D721Med (cell line): ENCODE data around the gene COL26A1.

Experiments used
- DNase-seq: peaks from one replicate; pipeline ENCODE4 v3.0.0; 2011; ENCODE audit warnings: low spot score; ENCODE audit not compliant: insufficient read length
- FAIRE-seq: peaks from 2 replicates; lab custom pipeline; 2011; peaks lifted over from hg19 to GRCh38; lab: Jason Lieb, UNC
- TF ChIP-seq, protein P1 (sequence below): IDR thresholded peaks from 2 replicates; pipeline ENCODE4 v1.5.1; 2012; ENCODE audit warnings: mild to moderate bottlenecking, control low read depth; ENCODE audit not compliant: insufficient read depth; ENCODE audit errors: missing control alignments

COL26A1 gene

DNA sequence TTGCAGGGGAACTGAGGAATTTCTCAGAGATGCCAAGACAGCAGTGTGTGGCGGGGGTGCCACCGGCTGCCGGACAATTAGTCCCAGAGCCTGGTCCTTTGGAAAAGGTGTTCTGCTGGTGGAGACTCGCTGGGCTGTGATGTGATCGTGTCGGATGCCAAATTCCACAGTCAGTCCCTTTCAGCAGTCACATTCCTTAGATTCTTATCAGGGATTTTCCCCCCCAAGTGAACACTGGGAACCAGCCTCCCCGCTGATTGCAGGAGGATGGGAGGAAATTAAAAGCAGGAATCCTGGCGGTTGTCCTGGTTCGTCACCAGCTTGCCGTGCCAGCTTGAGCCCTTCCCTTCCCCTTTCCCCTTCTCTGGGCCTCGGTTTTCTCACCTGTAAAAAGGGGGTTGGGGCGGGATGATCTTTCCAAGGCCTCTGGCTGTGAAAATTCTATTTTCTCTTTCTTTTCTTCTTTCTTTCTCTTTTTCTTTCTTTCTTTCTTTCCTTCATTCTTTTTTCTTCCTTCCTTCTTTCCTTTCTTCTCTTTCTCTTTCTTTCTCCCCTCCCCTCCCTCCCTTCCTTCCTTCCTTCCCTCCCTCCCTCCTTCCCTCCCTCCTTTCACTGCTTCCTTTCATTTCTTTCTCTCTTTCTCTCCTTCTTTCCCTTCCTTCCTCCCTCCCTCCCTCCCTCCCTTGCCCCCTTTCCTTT is 39.6 kb downstream of the COL26A1 start:
- DNase-seq (no peak), FAIRE-seq (no peak)
- TF ChIP-seq, protein P1, sequence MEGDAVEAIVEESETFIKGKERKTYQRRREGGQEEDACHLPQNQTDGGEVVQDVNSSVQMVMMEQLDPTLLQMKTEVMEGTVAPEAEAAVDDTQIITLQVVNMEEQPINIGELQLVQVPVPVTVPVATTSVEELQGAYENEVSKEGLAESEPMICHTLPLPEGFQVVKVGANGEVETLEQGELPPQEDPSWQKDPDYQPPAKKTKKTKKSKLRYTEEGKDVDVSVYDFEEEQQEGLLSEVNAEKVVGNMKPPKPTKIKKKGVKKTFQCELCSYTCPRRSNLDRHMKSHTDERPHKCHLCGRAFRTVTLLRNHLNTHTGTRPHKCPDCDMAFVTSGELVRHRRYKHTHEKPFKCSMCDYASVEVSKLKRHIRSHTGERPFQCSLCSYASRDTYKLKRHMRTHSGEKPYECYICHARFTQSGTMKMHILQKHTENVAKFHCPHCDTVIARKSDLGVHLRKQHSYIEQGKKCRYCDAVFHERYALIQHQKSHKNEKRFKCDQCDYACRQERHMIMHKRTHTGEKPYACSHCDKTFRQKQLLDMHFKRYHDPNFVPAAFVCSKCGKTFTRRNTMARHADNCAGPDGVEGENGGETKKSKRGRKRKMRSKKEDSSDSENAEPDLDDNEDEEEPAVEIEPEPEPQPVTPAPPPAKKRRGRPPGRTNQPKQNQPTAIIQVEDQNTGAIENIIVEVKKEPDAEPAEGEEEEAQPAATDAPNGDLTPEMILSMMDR, result no peak

DNA sequence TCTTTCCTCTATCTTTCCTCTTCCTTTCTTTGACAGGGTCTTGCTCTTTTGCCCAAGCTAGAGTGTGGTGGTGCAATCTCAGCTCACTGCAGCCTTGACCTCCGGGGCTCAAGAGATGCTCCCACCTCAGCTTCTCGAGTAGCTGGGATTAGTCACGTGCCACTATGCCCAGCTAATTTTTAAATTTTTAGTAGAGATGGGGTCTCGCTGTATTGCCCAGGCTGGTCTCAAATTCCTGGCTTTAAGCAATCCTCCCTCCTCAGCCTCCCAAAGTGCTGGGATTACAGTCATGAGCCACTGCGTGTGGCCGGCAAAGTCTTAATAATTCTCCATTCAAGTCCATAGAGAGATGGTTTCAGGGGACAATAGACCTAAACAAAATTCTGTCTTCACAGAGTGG is 40.2 kb downstream of the COL26A1 start:
- no peak for FAIRE-seq
- TF ChIP-seq, protein P1, result no peak
- no peak for DNase-seq

DNA sequence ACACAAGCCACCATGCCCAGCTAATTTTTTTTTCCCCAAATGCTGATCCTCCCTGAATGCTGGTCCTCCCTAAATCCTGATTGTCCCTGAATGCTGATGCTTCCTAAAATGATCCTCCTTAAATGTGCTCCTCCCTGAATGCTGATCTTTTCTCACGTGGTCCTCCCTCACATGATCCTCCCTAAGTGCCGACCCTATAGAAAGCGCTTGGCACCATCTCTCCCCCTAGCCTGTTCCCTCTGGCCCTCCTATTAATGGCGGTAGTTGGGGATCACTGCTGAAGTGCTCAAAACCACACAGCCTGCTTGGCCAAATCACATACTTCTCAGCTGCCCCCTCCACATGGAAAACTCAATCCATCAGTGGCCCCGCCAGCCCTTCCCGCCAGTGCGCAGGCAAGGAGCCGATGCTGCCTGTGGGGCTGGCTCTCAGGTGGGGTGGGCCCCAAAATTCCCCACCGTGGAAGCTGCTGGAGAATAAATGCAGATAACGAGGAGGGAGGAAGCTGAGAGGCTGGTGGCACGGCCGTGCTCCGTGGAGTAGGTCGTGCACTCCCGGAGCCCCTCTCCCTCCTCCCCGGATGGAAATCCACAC is 42.9 kb downstream of the COL26A1 start:
- no peak for DNase-seq
- no peak for FAIRE-seq
- TF ChIP-seq, protein P1, result no peak

DNA sequence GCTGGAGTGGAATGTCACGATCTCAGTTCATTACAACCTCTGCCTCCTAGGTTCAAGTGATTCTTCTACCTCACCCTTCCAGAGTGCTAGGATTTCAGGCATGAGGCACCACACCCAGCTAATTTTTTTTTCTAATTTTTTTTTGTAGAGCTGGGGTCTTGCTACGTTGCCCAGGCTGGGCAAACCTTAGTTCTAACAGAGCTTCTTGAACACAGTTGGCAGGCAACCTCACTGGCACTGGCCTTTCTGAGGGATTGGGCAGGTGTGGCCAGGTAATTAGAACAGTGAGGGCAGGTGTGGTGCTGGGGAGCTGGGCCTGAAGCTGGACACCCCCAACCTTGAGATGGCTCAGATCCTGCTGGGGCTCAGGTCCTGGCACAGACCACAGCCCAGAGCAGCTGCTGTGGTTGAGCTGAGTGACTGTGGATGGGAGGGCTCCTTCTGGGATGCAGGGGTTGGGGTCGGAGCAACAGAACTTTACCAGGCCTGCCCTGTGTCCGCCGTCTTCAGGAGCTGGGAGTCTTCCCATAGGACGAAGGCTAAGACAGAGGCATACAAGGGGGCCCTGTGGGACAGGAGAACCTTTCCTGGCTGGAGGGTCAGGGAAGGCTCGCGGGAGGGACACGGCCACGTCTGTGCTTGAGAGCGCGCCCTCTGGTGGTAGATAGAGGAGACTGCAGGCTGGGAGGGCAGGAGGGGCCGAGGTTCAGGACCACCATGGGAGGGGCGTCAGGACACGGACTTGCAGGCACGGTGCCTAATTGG is 48.2 kb downstream of the COL26A1 start:
- DNase-seq (peak; percentile 82), FAIRE-seq (no peak)
- TF ChIP-seq, protein P1, result peak; percentile 67

DNA sequence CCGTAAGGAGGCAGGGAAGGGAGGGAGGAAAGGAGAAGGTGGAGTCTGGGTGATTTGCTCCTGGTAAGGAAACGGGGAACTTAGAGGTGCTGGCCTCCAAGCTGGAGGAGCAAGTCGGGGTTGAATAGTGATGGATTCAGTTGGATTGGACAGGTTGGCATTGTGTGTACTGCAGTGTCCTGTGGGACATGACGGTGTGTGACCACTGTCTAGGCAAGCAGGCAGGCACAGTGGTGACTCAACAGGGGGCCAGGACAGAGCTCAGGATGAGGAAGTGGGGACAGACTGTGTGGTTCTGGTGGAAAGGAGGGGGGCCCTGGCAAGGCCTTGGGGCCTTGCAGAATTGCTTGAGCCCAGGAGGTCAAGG is 48.8 kb downstream of the COL26A1 start:
- DNase-seq (no peak), FAIRE-seq (no peak)
- TF ChIP-seq, protein P1, result no peak

DNA sequence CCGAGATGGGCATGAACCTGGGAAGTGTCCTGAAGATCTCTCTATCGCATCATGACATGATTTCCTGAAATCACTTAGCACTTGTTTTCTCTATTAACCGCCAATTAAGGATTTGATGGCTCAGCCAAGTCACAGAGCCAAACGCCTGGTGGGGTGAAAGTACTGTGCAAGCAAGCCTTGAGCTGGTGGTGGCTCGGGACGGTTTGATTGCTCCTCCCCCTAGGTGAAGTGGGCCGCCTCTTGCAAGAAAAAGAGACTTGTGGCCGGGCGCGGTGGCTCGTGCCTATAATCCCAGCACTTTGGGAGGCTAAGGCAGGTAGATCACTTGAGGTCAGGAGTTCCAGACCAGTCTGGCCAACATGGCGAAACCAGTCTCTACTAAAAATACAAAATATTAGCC is 50.3 kb downstream of the COL26A1 start:
- FAIRE-seq (no peak), DNase-seq (no peak)
- TF ChIP-seq, protein P1, result no peak
